ENCODE data around the gene CFAP20DC.

The CFAP20DC gene

GRCh38 chr3:58840949-58841348 lies 208.9 kb downstream of the CFAP20DC start:
- H3K4me3 ChIP-seq (ENCODE audit: low read depth, low read length) = no peak overlapping the region
- DNase-seq (ENCODE audit: low read depth) = no peak
- TF ChIP-seq CTCF (IDR thresholded peaks at IDR 0.05; ENCODE audit: insufficient read depth, low read depth, low read length, missing control alignments) = no peak

DNA sequence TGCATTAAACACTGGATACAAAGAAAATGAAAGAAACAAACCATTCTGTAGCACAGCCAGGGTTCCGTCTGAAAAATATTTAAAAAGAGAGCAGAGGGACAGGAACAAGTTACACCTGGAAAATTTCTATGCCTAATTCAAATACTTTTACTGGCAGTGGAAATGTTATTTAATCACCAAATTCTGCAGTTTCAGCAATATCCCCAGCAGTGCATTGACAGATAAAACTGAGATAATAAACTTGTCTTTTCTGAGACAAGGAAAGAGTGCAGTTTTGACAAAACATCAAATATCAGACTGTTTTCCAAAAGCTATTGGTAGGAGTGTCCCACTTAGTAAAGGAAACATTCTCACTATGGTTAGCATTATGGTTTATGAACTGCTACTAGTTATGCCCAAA lies 209.9 kb downstream of the CFAP20DC start:
- DNase-seq (ENCODE audit: low read depth) = no peak

GRCh38 chr3:58839187-58839586 lies 210.6 kb downstream of the CFAP20DC start:
- TF ChIP-seq CTCF (IDR thresholded peaks at IDR 0.05; ENCODE audit: insufficient read depth, low read depth, low read length, missing control alignments) = no peak
- no peak overlapping the region for H3K4me3 ChIP-seq (ENCODE audit: low read depth, low read length)
- no peak for DNase-seq (ENCODE audit: low read depth)

More for the DNA sequence above, 209.9 kb downstream of the CFAP20DC start:
- TF ChIP-seq CTCF (IDR thresholded peaks at IDR 0.05; ENCODE audit: insufficient read depth, low read depth, low read length, missing control alignments) = no peak
- H3K4me3 ChIP-seq (ENCODE audit: low read depth, low read length) = no peak overlapping the region

DNA sequence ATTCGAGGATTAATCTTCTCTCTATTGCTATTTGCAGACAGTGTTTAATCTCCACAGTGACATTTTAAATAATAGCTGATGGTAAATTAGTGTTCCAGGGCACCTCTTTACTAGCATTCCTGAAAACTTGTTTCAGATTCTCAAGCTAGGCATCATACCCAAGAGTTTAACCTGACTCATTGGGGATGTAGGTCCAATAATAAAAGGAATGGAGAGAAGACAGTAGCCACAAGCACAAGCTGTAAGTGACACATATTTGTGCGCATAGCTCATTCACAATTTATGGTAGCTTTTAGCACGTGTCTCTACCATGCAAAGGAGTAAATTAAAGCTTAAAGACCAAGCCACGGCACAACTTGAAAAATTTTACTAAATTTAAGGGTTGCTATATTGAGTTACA lies 212.0 kb downstream of the CFAP20DC start:
- no peak for TF ChIP-seq CTCF (IDR thresholded peaks at IDR 0.05; ENCODE audit: insufficient read depth, low read depth, low read length, missing control alignments)
- no peak overlapping the region for H3K4me3 ChIP-seq (ENCODE audit: low read depth, low read length)
- no peak for DNase-seq (ENCODE audit: low read depth)

GRCh38 chr3:58837141-58837843 lies 212.5 kb downstream of the CFAP20DC start:
- no peak for TF ChIP-seq CTCF (IDR thresholded peaks at IDR 0.05; ENCODE audit: insufficient read depth, low read depth, low read length, missing control alignments)
- no peak for DNase-seq (ENCODE audit: low read depth)
- no peak overlapping the region for H3K4me3 ChIP-seq (ENCODE audit: low read depth, low read length)

- DNase-seq (ENCODE audit: low read depth) = no peak
- no peak for TF ChIP-seq CTCF (IDR thresholded peaks at IDR 0.05; ENCODE audit: insufficient read depth, low read depth, low read length, missing control alignments)
- H3K4me3 ChIP-seq (ENCODE audit: low read depth, low read length) = no peak overlapping the region
Measured at GRCh38 chr3:58835086-58835485, 214.7 kb downstream of the CFAP20DC start.

GRCh38 chr3:58833491-58833890 lies 216.3 kb downstream of the CFAP20DC start:
- no peak for DNase-seq (ENCODE audit: low read depth)
- TF ChIP-seq CTCF (IDR thresholded peaks at IDR 0.05; ENCODE audit: insufficient read depth, low read depth, low read length, missing control alignments) = no peak
- no peak overlapping the region for H3K4me3 ChIP-seq (ENCODE audit: low read depth, low read length)
